Stimulated activated CD4-positive, alpha-beta T cell treated with anti-CD3 and anti-CD28 coated beads, TNF-alpha, amount 100 ng/mL, for 48 hours (primary cell): Measurements from ENCODE around the gene SLC6A13.

Source experiments
- DNase-seq, 3 donors: peaks; one replicate each; pipeline ENCODE4 v3.0.0-alpha.2; 2020; ENCODE audit warnings: low read depth in 3 of 3

Gene SLC6A13

DNA sequence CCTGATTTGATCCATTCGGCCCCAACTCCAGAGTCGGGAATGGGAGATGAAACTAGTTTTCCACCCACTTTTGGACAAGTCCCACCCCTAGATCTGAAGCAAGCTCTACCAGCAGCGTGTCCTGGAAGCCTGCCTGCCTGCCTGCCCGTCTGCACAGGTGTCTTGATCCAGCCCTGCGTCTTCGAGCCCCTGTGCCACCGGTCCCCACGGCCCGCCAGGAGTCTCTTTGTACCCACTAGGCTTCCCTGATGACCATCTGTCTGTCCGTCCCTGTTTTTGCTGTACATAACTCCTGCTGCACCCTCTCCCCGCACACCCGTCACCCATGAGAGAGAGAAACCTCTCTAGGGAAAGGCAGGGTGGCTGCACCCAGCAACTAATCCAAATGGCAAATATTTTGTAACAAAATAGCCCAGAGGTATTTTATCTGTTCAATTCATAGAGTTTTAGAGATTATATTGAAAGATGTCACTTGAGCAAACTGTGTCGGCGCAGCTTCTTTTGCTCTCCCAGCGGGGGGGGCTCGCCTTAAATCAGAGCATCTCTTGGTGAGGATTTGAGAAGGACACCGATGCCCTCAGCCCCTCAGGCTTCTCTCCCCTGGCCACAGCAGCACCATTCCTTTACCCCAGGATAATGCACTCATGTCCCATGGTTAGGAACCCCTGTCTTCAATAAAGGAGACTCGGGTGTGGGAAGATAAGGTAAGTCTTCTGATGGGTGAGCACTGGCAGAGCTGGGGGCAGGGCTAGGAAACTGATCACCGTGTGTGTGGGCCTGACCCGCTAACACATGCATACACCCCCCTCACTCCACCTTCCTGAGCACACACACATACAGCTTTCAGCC is 84.4 kb downstream of the SLC6A13 start:
- no peak for DNase-seq

DNA sequence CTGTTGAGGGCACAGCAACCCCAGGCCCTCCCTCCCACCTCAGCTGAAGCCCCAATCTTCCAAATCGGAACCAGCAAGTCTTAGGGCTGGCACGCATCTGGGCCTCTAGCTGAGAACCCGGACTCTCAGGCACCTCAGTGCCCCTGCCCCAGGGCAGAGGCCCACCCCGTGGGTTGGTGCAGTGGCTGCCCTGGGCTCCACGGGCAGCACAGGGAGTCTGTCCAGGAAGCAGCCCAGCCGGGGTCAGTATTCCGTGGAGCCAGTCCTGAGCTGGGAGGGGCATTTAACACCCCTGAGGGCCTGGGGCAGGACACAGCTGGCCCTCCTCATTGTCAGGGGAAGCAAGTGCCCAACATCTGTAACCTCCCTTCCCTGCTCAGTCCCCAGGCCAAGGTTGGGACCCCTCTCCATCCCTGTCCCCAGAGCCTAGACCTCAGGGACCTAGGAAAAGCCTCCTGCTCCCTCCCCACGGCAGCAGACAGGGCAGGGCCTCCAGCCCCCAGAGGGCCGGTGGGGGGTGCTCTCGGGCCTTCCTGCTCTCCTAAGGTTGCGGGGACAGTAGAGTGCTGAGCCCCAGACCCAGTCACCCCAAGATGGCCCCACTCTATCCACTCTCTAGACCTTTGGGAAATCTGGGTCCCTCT is 85.2 kb downstream of the SLC6A13 start:
- no peak for DNase-seq

DNA sequence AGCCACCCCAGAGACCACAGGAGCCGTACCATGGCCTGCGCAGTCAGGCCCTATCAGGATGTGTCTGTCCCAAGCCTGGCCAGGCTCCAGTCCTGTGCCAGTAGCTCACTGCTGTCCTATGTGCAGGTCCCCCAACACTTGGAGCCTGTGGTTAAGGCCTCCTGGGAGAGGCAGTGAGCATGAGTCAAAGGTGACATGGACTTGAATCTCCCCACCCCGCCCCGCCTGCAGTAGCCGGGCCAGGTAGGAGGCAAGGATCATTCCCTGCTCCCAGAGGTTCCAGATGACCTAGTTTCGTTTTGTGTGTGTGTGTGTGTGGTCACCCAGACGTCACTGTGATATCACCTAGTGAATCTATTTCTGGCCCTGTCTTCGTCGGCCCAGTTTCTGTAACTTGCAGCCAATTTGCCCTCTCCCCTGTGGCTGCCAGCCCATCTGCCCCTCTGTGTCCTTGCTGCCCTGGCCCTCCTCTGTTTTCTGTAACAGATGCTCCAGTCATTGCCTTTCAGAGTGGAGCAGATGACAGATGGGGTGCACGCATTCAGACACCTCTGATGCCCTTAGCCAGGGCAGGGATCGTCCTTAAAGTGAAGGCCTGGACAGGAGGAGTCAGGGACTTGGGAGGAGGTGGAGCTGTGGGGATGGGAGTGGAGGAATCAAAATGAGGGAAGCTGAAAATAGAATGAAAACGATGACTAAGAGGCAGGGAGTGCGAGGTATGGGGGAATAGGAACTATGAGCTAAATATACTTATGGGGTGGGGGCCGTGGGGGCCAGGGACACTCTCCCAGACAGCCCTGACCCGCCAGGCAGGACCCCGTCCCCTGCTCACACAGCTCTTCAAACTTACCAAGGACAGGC is 86.1 kb downstream of the SLC6A13 start:
- no peak for DNase-seq

DNA sequence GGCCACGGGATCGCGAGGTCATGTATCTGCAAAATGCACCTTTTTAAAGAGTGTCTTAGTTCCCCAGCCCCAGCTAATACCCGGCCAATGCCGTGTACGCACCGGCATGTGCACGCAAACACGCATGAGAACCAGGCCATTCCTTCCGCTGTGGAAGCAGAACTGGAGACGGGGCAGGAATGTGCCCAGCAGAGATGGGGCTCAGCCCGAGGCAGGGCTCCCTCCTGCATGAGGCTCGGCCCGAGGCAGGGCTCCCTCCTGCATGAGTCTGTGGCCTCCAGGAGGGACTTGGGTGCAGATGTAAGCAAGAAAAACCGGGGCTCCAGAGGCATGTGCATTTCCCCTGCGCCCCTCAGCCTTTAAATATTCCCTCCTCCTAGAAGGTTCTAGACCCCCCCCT is 86.9 kb downstream of the SLC6A13 start:
- no peak for DNase-seq

DNA sequence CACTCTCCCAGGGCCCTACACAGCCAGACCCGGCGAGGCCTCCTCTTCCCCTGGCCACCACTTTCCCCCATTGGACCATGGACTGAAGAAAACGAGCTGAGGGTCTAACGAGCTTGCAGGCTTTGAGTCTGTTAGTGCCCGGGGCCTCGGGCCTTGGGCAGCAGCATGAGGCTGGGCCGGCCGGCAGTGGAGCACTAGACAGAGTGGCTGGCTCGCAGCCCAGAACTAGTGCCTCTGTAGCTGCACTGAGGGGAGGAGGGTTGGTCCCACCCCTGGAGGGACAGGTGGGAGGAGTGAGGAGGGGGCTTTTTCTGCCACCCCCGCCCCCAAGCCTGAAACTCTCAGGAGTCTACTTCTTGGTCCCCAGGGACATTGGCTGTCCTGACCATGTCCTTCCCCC is 87.4 kb downstream of the SLC6A13 start:
- DNase-seq = no peak

DNA sequence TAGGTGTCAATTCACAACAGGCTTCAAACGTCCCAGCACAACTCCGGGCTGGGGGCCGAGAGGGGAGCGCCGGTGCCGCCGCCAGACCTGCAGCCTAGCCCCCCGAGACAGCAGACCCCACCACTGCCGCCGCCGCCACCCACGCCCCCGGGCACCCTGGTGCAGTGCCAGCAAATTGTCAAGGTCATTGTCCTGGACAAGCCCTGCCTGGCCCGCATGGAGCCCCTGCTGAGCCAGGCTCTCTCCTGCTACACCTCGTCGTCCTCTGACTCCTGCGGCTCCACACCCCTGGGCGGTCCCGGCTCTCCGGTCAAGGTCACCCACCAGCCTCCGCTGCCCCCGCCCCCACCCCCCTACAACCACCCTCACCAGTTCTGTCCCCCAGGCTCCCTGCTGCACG is 88.0 kb downstream of the SLC6A13 start:
- no peak for DNase-seq

DNA sequence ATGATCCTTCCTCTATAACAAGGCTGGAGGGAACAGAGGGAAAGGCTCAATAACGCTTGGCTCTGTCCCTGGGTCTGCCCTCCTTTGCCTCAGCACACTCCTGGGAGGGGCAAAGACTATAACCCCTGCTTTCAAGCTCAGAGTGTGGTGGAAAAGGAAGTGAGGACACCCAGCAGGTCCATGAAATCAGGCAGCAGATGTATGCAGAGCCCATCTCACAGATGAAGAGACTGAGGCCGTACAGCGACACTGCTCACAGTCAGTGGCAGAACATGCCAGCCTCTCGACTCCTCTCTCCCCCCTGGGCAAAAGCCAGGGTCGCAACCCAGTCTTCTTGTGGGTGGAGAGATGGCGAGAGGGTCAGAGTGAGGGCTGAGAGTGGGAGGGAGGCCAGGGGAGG is 88.5 kb downstream of the SLC6A13 start:
- no peak for DNase-seq

DNA sequence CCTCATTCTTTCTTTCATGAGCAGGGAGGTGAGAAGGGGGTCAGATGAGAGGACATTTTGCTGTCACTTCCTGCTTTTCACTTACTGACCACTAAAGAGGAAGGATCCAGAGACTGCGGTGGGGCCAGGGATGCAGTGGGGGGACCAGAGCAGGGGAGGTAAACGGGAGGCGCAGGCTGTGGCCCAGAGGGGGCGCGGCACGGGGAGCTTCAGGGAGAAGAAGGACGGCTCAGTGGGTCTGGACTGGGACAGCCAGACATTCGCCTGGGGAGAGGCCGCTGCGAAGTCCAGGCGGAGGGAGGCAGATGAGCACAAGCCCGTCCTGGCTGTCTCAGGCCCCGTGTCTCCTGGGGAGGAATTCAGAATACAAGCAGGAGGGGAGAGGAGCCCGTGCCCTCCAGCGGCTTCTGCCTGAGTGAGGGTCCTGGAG is 89.9 kb downstream of the SLC6A13 start:
- no peak for DNase-seq

DNA sequence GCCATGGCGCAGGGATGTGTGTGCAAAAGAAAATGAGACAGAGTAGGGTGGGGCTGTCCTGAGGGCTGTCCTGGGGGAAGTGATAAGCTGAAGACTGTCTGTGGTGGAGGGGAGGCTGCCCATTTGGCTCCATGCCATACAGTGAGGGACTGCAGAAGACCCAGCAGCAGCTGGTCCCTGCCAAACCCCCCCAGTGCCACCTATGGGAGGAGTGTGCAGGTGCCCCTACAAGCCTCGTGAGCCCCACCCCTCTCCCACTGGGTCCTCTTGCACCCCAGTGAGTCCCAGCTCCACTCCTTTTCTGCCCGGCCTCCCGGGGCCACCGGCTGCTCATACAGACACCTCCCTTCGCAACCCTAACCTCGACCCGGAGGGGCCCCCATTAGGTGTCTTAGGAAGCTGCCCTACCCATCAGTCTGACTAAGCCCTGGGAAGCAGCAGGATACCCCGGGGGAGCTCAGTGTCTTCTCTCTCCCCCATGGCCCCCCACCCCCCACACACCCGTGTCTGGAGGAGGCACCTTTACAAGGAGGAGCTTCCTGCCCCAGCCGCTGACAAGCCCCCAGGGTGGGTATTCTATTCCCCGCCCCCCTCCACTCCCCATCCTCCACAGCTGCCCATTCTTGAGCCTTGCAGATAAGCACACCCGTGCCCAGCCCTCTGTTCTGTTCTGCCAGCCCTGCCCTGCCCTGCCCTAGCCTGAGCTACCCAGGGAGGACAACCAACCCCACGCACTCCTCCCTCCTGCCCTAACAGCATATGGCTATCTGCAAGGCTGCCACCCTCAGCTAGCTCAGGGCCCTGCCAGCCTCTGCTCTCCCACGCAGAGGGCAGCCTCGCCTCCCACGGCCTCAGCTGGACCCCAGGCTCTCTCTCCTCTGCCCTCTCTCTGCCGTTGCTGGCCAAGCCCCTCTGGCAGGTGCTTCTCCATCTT is 90.6 kb downstream of the SLC6A13 start:
- no peak for DNase-seq

DNA sequence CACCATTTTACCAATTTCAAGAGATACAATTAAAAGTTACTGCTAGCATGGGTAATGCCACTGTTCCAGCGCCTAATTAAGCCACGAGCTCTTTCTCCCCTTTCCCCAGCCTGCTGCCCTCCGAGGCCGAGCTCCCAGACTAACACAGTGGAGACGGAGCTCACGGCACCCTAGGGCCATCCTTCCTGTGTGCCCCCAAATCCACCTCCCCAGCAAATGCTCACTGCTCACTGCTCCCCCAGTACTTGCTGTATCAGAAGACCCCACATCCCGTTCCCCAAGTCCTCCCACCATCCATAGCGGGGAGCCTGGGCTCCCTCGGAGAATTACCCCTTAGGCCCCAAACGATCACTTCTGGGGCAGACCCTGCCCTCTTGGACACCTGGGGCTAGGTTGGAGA is 91.4 kb downstream of the SLC6A13 start:
- DNase-seq = no peak
